Dermis blood vessel endothelial cell (primary cell): ENCODE data around the gene MOSMO. TPM values are rescaled to one million over a fixed set of nuclear protein-coding genes. Genes with fewer than 3 reads are reported as not detected.
"Not testable (repeated sequence)": the region's sequence is repeated elsewhere in the genome, so short reads cannot be mapped to it uniquely, and the experiment has no call there.

Source experiments
- DNase-seq: peaks from one replicate; pipeline ENCODE4 v3.0.0; 2010
- total RNA-seq: library from RNA; depleted of rRNA; stranded (reverse); fragments of >200 nt; gene quantifications from 2 replicates; pipeline ENCODE4 v1.2.3, GENCODE V29; 2014

Gene MOSMO
- total RNA-seq, 1 donor from 2014 or later: 19.2 TPM

- DNase-seq: no peak
Measured at GRCh38 chr16:22004341-22004740, 3.6 kb upstream of the MOSMO start.

GRCh38 chr16:22005746-22006145 is 2.2 kb upstream of the MOSMO start:
- no peak for DNase-seq

GRCh38 chr16:22006636-22007035 is 1.3 kb upstream of the MOSMO start:
- DNase-seq: no peak

- no peak for DNase-seq
Measured at GRCh38 chr16:22007159-22007508, 777 bp upstream of the MOSMO start.

GRCh38 chr16:22008215-22009059 is 526 bp downstream of the MOSMO start:
- peak; percentile 30 for DNase-seq

- no peak for DNase-seq
Measured at GRCh38 chr16:22010902-22011301, 3.0 kb downstream of the MOSMO start.

- DNase-seq: no peak
Measured at GRCh38 chr16:22012241-22012640, 4.3 kb downstream of the MOSMO start.

- DNase-seq: no peak
Measured at GRCh38 chr16:22013486-22013885, 5.6 kb downstream of the MOSMO start.

GRCh38 chr16:22014271-22014873 is 6.5 kb downstream of the MOSMO start:
- DNase-seq: no peak

- no peak for DNase-seq
Measured at GRCh38 chr16:22016927-22017326, 9.0 kb downstream of the MOSMO start.

- no peak for DNase-seq
Measured at GRCh38 chr16:22018559-22018958, 10.6 kb downstream of the MOSMO start.

- DNase-seq: no peak
Measured at GRCh38 chr16:22022151-22022550, 14.2 kb downstream of the MOSMO start.

- no peak for DNase-seq
Measured at GRCh38 chr16:22023505-22023904, 15.6 kb downstream of the MOSMO start.

- DNase-seq: not testable (repeated sequence)
Measured at GRCh38 chr16:22024785-22025184, 16.9 kb downstream of the MOSMO start.

GRCh38 chr16:22027633-22028032 is 19.7 kb downstream of the MOSMO start:
- DNase-seq: no peak

- DNase-seq: no peak
Measured at GRCh38 chr16:22029632-22030031, 21.7 kb downstream of the MOSMO start.

- no peak for DNase-seq
Measured at GRCh38 chr16:22030087-22030812, 22.3 kb downstream of the MOSMO start.

GRCh38 chr16:22031483-22032083 is 23.7 kb downstream of the MOSMO start:
- no peak for DNase-seq

- DNase-seq: no peak
Measured at GRCh38 chr16:22034503-22034902, 26.6 kb downstream of the MOSMO start.

GRCh38 chr16:22035153-22035552 is 27.2 kb downstream of the MOSMO start:
- DNase-seq: no peak

- DNase-seq: not testable (repeated sequence)
Measured at GRCh38 chr16:22043882-22044281, 36.0 kb downstream of the MOSMO start.

GRCh38 chr16:22045888-22046287 is 38.0 kb downstream of the MOSMO start:
- peak; percentile 81 for DNase-seq

- no peak for DNase-seq
Measured at GRCh38 chr16:22050963-22051362, 43.1 kb downstream of the MOSMO start.
